ENCODE measurements around the gene RYR1. TPM values are rescaled to one million over a fixed set of nuclear protein-coding genes. Genes with fewer than 3 reads are reported as not detected.
A peak's percentile ranks its signal among the peaks of the same experiment; 100 is the strongest.

RYR1 gene
- total and polyA plus RNA-seq, 2 of the 13 experiments (the other 11 are each of a cell fraction or from before 2014, with no cell fraction given): 0.03 TPM; not detected in 1

DNA sequence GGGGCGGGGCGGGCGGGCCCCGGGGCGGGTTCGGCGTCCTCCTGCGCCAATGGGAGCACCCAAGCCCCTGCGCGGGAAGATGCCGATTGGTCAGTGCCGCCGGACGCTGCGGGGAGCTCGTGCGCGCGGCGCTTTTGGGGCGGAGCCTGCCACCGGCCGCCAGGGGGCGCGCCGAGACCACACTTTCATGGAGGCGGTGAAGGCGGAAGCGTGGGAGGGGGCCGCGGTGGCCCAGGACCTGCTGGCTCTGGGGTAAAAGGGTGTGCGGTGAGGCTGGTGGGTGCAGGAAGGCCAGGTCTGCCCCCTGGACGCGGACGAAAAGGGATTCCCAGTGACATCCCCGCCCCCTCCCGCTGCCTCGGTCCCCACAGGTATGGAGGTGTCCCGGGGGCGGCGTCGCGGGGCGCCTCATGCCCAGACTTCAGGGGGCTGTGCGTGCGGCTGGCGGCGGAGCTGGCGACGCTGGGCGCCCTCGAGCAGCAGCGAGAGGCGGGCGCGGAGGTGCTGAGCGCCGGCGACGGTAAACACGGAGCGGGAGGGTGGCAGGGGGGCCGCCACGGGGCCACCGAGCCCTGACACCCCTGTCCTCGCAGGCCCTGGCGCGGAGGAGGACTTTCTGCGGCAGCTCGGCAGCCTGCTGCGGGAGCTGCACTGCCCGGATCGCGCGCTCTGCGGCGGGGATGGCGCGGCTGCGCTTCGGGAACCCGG is 30.4 kb upstream of the RYR1 start, which contains the start of gene FAM98C (continued):
- TF ChIP-seq ZNF564 (CRISPR knock-in tag; IDR thresholded peaks at IDR 0.05): peak; percentile 86; the same call in 1 of the 2 replicates
- TF ChIP-seq POGZ (CRISPR knock-in tag; IDR thresholded peaks at IDR 0.05): peak; percentile 86; the same call in 1 of the 2 replicates
- no peak for TF ChIP-seq HMG20B (CRISPR knock-in tag; conservative IDR thresholded peaks at IDR 0.05)
- TF ChIP-seq, protein P1, sequence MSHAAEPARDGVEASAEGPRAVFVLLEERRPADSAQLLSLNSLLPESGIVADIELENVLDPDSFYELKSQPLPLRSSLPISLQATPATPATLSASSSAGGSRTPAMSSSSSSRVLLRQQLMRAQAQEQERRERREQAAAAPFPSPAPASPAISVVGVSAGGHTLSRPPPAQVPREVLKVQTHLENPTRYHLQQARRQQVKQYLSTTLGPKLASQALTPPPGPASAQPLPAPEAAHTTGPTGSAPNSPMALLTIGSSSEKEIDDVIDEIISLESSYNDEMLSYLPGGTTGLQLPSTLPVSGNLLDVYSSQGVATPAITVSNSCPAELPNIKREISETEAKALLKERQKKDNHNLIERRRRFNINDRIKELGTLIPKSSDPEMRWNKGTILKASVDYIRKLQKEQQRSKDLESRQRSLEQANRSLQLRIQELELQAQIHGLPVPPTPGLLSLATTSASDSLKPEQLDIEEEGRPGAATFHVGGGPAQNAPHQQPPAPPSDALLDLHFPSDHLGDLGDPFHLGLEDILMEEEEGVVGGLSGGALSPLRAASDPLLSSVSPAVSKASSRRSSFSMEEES (CRISPR knock-in tag; IDR thresholded peaks at IDR 0.05): peak; percentile 54; the same call in 1 of the 2 replicates
- TF ChIP-seq ZNF572 (CRISPR knock-in tag; IDR thresholded peaks at IDR 0.05): no peak
- TF ChIP-seq, protein P2, sequence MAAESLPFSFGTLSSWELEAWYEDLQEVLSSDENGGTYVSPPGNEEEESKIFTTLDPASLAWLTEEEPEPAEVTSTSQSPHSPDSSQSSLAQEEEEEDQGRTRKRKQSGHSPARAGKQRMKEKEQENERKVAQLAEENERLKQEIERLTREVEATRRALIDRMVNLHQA (CRISPR knock-in tag; IDR thresholded peaks at IDR 0.05): no peak
- 0 out of 2 replicates have a peak, but pooled peaks have one; percentile 16 for TF ChIP-seq PPARG (CRISPR knock-in tag; conservative IDR thresholded peaks at IDR 0.05)
- TF ChIP-seq ELF3 (CRISPR knock-in tag; IDR thresholded peaks at IDR 0.05): peak; percentile 87
- no peak for TF ChIP-seq SIN3B (IDR thresholded peaks at IDR 0.05; ENCODE audit: low read length)
- TF ChIP-seq ZMAT3 (CRISPR knock-in tag; conservative IDR thresholded peaks at IDR 0.05): 0 out of 2 replicates have a peak, but pooled peaks have one; percentile 82
- peak; percentile 79; the same call in 1 of the 2 replicates for TF ChIP-seq ZNF230 (CRISPR knock-in tag; IDR thresholded peaks at IDR 0.05)
- TF ChIP-seq ZNF17 (CRISPR knock-in tag; IDR thresholded peaks at IDR 0.05): no peak
- peak; percentile 81; the same call in 1 of the 2 replicates for TF ChIP-seq ZNF788 (CRISPR knock-in tag; IDR thresholded peaks at IDR 0.05; ENCODE audit: borderline replicate concordance)
- TF ChIP-seq, protein P3, sequence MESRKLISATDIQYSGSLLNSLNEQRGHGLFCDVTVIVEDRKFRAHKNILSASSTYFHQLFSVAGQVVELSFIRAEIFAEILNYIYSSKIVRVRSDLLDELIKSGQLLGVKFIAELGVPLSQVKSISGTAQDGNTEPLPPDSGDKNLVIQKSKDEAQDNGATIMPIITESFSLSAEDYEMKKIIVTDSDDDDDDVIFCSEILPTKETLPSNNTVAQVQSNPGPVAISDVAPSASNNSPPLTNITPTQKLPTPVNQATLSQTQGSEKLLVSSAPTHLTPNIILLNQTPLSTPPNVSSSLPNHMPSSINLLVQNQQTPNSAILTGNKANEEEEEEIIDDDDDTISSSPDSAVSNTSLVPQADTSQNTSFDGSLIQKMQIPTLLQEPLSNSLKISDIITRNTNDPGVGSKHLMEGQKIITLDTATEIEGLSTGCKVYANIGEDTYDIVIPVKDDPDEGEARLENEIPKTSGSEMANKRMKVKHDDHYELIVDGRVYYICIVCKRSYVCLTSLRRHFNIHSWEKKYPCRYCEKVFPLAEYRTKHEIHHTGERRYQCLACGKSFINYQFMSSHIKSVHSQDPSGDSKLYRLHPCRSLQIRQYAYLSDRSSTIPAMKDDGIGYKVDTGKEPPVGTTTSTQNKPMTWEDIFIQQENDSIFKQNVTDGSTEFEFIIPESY (CRISPR knock-in tag; IDR thresholded peaks at IDR 0.05): peak; percentile 64; the same call in 1 of the 2 replicates
- TF ChIP-seq PTBP1 (IDR thresholded peaks at IDR 0.05; ENCODE audit: low read depth, low read length, poor library complexity, severe bottlenecking): no peak
- peak; percentile 55; the same call in 1 of the 2 replicates for TF ChIP-seq IRF2 (CRISPR knock-in tag; IDR thresholded peaks at IDR 0.05)
- 0 out of 2 replicates have a peak, but pooled peaks have one; percentile 49 for TF ChIP-seq MIER2 (CRISPR knock-in tag; IDR thresholded peaks at IDR 0.05)
- TF ChIP-seq, protein P4, sequence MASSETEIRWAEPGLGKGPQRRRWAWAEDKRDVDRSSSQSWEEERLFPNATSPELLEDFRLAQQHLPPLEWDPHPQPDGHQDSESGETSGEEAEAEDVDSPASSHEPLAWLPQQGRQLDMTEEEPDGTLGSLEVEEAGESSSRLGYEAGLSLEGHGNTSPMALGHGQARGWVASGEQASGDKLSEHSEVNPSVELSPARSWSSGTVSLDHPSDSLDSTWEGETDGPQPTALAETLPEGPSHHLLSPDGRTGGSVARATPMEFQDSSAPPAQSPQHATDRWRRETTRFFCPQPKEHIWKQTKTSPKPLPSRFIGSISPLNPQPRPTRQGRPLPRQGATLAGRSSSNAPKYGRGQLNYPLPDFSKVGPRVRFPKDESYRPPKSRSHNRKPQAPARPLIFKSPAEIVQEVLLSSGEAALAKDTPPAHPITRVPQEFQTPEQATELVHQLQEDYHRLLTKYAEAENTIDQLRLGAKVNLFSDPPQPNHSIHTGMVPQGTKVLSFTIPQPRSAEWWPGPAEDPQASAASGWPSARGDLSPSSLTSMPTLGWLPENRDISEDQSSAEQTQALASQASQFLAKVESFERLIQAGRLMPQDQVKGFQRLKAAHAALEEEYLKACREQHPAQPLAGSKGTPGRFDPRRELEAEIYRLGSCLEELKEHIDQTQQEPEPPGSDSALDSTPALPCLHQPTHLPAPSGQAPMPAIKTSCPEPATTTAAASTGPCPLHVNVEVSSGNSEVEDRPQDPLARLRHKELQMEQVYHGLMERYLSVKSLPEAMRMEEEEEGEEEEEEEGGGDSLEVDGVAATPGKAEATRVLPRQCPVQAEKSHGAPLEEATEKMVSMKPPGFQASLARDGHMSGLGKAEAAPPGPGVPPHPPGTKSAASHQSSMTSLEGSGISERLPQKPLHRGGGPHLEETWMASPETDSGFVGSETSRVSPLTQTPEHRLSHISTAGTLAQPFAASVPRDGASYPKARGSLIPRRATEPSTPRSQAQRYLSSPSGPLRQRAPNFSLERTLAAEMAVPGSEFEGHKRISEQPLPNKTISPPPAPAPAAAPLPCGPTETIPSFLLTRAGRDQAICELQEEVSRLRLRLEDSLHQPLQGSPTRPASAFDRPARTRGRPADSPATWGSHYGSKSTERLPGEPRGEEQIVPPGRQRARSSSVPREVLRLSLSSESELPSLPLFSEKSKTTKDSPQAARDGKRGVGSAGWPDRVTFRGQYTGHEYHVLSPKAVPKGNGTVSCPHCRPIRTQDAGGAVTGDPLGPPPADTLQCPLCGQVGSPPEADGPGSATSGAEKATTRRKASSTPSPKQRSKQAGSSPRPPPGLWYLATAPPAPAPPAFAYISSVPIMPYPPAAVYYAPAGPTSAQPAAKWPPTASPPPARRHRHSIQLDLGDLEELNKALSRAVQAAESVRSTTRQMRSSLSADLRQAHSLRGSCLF (CRISPR knock-in tag; IDR thresholded peaks at IDR 0.05; ENCODE audit: borderline replicate concordance): no peak
- no peak for TF ChIP-seq ZNF530 (CRISPR knock-in tag; IDR thresholded peaks at IDR 0.05; ENCODE audit: low read depth)
- TF ChIP-seq MYNN (CRISPR knock-in tag; IDR thresholded peaks at IDR 0.05; ENCODE audit: low read depth): peak; percentile 20; the same call in 1 of the 2 replicates
- TF ChIP-seq, protein P5, sequence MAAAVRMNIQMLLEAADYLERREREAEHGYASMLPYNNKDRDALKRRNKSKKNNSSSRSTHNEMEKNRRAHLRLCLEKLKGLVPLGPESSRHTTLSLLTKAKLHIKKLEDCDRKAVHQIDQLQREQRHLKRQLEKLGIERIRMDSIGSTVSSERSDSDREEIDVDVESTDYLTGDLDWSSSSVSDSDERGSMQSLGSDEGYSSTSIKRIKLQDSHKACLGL (CRISPR knock-in tag; IDR thresholded peaks at IDR 0.05): no peak; the same call in 1 of the 2 replicates
